GM10248 (cell line): Measurements from ENCODE around the gene HLA-A.

ENCODE experiments used
- CTCF ChIA-PET: fragments of 300-600 bp; sonication (Branson Sonifier 250); formaldehyde crosslinking; extraction: SDS; loops from one replicate; lab custom pipeline; 2021; ENCODE audit warnings: antibody characterized with exemption; lab: Yijun Ruan, JAX
- POLR2A ChIA-PET: fragments of 350-650 bp; sonication (Branson Sonifier 250); formaldehyde crosslinking; extraction: SDS; loops from one replicate; lab custom pipeline; 2020; ENCODE audit warnings: antibody characterized with exemption; lab: Yijun Ruan, JAX
- DNase-seq: peaks from one replicate; pipeline ENCODE4 v3.0.0; 2012; ENCODE audit errors: extremely low spot score
- TF ChIP-seq, protein P1 (sequence below): IDR thresholded peaks from 2 replicates; pipeline ENCODE4 v1.5.1; 2012; ENCODE audit warnings: mild to moderate bottlenecking, low read depth; ENCODE audit errors: extremely low read depth, missing control alignments, control extremely low read depth

The HLA-A gene

DNA sequence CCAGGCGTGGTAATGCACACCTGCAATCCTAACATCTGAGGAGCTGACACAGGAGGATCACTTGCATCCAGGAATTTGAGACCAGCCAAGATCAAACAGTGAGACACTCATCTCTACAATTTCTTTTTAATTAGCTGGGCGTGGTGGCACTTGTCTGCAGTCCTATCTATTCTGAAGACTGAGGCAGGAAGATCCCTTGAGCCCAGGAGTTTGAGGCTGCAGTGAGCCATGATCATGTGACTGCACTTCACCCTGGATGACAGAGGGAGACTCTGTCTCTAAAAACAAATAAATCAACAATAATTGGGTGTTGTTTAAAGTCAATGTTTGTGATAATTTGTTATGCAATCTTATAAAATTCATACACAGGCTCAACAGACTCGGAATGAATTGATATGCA, 18.0 kb upstream of the HLA-A start:
- CTCF ChIA-PET = no interaction called here
- TF ChIP-seq, protein P1, sequence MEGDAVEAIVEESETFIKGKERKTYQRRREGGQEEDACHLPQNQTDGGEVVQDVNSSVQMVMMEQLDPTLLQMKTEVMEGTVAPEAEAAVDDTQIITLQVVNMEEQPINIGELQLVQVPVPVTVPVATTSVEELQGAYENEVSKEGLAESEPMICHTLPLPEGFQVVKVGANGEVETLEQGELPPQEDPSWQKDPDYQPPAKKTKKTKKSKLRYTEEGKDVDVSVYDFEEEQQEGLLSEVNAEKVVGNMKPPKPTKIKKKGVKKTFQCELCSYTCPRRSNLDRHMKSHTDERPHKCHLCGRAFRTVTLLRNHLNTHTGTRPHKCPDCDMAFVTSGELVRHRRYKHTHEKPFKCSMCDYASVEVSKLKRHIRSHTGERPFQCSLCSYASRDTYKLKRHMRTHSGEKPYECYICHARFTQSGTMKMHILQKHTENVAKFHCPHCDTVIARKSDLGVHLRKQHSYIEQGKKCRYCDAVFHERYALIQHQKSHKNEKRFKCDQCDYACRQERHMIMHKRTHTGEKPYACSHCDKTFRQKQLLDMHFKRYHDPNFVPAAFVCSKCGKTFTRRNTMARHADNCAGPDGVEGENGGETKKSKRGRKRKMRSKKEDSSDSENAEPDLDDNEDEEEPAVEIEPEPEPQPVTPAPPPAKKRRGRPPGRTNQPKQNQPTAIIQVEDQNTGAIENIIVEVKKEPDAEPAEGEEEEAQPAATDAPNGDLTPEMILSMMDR = no peak
- no peak for DNase-seq
- POLR2A ChIA-PET = no interaction called here

DNA sequence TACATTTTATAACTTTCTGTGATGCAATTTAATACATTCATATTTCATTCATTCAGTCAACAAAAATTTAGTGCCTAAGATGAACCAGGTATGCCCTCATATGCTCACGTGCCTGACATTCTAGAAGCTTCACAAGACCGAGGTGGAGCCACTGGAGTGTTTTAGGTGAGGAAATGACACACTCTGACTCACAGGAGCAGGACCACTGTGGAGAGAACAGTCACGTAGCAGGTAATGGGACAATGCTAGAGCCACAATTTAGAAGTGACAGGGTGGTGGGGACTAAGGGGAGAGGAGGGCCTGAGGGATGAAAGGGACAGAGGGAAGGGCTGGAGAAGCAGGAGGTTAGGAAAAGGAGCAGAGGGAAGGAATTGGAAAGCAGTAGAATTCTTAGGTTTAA, 17.6 kb upstream of the HLA-A start:
- DNase-seq = no peak
- POLR2A ChIA-PET = no interaction called here
- CTCF ChIA-PET = no interaction called here
- TF ChIP-seq, protein P1 = no peak

DNA sequence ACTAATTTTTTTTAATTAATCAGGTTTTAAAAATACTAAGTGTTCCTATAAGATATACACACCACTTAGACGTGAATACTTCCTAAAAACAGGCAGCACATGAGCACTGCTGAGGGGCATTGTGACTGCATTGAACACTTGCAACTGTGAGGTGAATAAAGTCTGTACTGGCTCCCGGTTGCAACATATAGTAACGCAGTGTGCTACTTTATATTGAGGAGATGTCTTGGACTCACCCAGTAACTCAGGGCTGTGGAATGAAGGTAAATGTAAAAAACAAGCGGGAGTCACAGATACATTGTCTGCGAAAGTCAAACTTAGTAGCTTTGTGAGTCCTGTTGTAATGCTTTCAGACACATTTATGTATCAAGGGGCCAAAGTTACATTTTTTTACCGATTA, 17.0 kb upstream of the HLA-A start:
- ChIA-PET POLR2A (no interaction called here), CTCF (no interaction called here)
- TF ChIP-seq, protein P1 = no peak
- DNase-seq = no peak

DNA sequence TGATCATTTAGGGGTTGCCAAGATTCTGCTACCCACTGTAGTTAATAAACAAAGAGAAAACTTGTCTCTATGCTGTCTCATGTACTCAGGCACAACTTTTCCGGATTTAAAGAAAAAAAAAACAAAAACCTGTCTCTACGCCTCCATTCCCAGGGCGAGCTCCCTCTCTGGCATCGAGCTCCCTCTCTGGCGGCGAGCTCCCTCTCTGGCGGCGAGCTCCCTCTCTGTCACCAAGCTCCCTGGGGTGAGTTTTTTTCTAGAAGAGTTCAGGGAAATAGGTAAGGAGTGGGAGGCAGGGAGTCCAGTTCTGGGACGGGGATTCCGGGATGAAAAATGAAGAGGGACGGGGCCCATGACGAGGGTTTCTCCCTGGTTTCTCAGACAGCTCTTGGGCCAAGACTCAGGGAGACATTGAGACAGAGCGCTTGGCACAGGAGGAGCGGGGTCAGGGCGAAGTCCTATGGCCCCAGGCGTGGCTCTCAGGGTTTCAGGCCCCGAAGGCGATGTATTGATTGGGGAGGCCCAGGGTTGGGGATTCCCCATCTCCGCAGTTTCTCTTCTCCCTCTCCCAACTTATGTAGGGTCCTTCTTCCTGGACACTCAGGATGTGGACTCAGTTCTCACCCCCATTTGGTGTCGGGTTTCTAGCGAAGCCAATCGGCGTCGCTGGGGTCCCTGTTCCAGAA, 16.5 kb upstream of the HLA-A start:
- ChIA-PET CTCF (no interaction called here), POLR2A (no interaction called here)
- TF ChIP-seq, protein P1 = no peak
- DNase-seq = no peak

DNA sequence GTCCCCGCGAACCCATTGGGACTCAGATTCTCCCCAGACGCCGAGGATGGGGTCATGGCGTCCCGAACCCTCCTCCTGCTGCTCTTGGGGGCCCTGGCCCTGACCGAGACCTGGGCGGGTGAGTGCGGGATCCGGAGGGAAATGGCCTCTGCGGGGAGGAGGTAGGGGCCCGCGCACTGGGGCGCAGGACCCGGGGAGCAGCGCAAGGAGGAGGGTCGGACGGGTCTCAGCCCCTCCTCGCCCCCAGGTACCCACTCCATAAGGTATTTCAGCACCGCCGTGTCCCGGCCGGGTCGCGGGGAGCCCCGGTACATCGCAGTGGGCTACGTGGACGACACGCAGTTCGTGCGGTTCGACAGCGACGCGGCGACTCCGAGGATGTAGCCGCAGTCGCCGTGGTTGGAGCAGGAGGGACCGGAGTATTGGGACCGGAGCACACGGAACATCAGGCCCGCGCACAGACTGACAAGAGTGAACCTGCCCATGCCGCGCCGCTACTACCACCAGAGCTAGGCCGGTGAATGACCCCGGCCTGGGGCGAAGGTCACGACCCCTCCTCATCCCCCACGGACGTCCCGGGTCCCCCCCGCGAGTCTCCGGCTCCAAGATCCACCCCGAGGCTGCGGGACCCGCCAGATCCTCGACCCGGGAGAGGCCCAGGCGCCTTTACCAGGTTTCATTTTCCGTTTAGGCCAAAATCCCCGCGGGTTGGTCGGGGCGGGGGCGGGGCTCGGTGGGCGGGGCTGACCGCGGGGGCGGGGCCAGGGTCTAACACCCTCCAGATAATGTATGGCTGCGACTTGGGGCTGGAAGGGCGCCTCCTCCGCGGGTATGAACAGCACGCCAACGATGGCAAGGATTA, 15.7 kb upstream of the HLA-A start:
- ChIA-PET CTCF (no interaction called here), POLR2A (no interaction called here)
- DNase-seq = peak; percentile 83
- TF ChIP-seq, protein P1 = no peak

DNA sequence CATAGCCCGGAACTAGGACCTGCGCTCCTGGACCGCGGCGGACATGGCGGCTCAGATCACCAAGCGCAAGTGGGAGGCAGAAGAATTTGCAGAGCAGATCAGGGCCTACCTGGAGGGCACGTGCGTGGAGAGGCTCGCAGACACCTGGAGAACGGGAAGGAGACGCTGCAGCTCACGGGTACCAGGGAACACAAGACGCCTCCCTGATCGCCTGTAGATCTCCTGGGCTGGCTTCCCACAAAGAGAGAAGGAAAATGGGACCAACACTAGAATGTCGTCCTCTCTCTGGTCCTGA, 15.1 kb upstream of the HLA-A start:
- TF ChIP-seq, protein P1 = no peak
- CTCF ChIA-PET = no interaction called here
- POLR2A ChIA-PET = no interaction called here
- no peak for DNase-seq
